NAMALWA (cell line): ENCODE measurements around the gene CYB5RL.
"Not testable (repeated sequence)": the region's sequence is repeated elsewhere in the genome, so short reads cannot be mapped to it uniquely, and the experiment has no call there.

Experiments used
- DNase-seq: peaks from one replicate; pipeline ENCODE4 v3.0.0-alpha.2; 2015; ENCODE audit warnings: low spot score

The CYB5RL gene

GRCh38 chr1:54225986-54226559, 26.2 kb upstream of the CYB5RL start:
- no peak for DNase-seq

GRCh38 chr1:54225378-54225777, 25.5 kb upstream of the CYB5RL start:
- DNase-seq: no peak

- no peak for DNase-seq
Measured at GRCh38 chr1:54224233-54224632, 24.4 kb upstream of the CYB5RL start.

GRCh38 chr1:54223441-54224202, 23.8 kb upstream of the CYB5RL start:
- DNase-seq: no peak

- DNase-seq: no peak
Measured at GRCh38 chr1:54222711-54223110, 22.9 kb upstream of the CYB5RL start.

GRCh38 chr1:54221867-54222484, 22.1 kb upstream of the CYB5RL start:
- no peak for DNase-seq

- no peak for DNase-seq
Measured at GRCh38 chr1:54221113-54221834, 21.4 kb upstream of the CYB5RL start.

GRCh38 chr1:54220004-54220811, 20.4 kb upstream of the CYB5RL start:
- no peak for DNase-seq

GRCh38 chr1:54219688-54220003, 19.8 kb upstream of the CYB5RL start:
- no peak for DNase-seq

GRCh38 chr1:54218883-54219687, 19.3 kb upstream of the CYB5RL start:
- no peak for DNase-seq

- DNase-seq: no peak
Measured at GRCh38 chr1:54215523-54215922, 15.7 kb upstream of the CYB5RL start.

- no peak for DNase-seq
Measured at GRCh38 chr1:54212872-54213271, 13.0 kb upstream of the CYB5RL start.

- DNase-seq: not testable (repeated sequence)
Measured at GRCh38 chr1:54207896-54208295, 8.1 kb upstream of the CYB5RL start.

- DNase-seq: no peak
Measured at GRCh38 chr1:54207287-54207686, 7.5 kb upstream of the CYB5RL start.

- no peak for DNase-seq
Measured at GRCh38 chr1:54204199-54204598, 4.4 kb upstream of the CYB5RL start.

- no peak for DNase-seq
Measured at GRCh38 chr1:54200519-54200997, 728 bp upstream of the CYB5RL start.

GRCh38 chr1:54199151-54199764, 572 bp downstream of the CYB5RL start:
- DNase-seq: peak; percentile 21

- no peak for DNase-seq
Measured at GRCh38 chr1:54193453-54193852, 6.4 kb downstream of the CYB5RL start.

GRCh38 chr1:54191525-54191924, 8.3 kb downstream of the CYB5RL start:
- no peak for DNase-seq

GRCh38 chr1:54190526-54190925, 9.3 kb downstream of the CYB5RL start:
- DNase-seq: no peak

GRCh38 chr1:54188291-54188690, 11.5 kb downstream of the CYB5RL start:
- no peak for DNase-seq
